Stimulated activated CD4-positive, alpha-beta T cell treated with anti-CD3 and anti-CD28 coated beads, Interleukin-2, amount 100 ng/mL, for 48 hours (primary cell): ENCODE results near the gene LRRN3.
A peak's percentile ranks its signal among the peaks of the same experiment; 100 is the strongest.

ENCODE experiments used
- DNase-seq, 2 donors: peaks; one replicate each; pipeline ENCODE4 v3.0.0-alpha.2; 2020

The LRRN3 gene

DNA sequence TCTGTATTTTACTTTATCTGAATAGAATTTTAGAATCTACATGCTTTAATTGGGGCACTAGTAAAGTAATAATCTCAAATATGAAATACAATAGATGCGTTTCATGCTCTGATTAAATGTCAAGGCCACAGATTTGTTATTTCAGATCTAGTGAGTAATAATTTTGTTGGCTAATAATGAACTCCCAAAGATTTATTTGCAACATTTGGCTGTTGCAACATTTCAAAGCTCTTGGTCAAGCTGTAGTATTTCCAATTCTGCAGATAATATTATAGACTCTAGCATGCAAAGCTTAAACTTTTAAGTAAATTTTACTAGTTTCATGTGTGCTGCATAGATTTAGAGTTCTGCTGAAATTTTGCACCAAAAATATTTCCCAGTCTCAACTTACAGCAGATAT lies 16.7 kb downstream of the LRRN3 start:
- DNase-seq: no peak

GRCh38 chr7:111108000-111108399 lies 17.1 kb downstream of the LRRN3 start:
- no peak for DNase-seq

- DNase-seq: no peak
These were observed 17.6 kb downstream of the LRRN3 start for GRCh38 chr7:111108496-111108895.

GRCh38 chr7:111112439-111112838 lies 21.5 kb downstream of the LRRN3 start:
- DNase-seq: no peak

DNA sequence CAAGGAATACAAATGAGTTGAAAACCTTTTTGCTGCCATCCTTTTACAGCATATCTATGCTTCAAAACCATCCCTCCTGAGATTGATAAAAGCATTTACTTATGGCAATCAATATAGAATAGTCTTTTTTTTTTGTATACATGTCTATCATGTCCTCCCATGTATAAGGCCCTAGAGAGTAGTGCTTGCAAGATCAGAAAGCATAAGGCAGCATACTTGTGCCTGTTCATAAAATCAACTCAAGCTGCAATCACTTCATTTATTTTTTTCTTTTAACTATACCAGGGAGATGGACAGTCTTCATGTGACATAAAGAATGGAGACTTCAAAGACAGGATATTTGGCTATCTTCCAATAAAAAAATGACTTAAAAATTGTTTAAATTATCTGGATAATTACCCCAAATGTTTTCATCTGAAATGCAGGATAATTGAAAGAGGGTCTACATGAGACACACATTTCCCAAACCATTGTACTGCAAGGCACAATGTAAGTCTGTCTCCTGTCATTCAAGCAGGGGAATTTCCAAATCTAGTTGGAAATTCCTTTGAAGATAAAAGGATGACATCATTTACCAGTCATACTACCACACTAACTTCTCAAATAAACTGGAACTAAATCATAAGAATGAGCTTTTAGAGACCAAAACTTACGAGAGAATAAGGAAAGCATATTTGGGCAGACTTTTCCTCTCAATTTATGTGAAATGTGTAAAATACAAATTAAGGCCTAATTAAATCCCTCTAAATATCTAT lies 22.5 kb downstream of the LRRN3 start:
- DNase-seq: no peak

DNA sequence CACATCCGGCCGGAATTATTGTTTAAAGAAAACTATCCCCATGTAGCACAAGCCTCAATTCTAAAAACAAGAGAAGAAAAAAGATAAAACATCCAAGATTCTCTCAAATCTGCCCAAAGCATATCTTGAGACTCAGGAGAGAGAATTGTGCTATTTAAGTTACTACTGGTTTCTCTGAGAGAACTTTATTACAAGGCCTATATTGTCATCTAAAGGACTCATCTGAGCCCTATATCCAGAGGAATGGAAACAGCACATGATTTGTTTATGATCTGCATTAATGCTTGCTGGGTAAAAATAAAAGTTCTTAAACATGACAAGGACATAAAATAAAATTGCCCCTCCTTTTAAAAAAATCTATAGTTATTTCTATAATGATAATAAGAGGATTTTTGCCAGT lies 25.0 kb downstream of the LRRN3 start:
- DNase-seq: no peak

DNA sequence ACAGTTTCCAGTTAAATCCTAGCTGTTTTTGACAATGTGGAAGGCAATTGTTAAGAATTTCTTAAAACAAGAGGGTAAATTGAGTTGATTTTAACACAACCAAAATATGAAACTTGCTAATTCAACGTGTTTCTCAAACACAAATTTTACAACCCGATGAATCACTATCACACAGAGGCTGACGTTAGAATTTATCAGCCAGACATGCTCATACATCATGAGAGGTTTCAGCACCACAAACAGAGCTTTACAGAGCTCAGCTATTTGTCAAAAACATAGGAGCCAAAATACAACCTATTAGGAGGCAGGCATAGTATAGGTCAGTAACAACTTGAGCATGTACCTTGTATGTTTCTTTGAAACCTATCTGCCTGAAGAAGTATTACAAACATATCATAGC lies 36.1 kb downstream of the LRRN3 start:
- no peak for DNase-seq

DNA sequence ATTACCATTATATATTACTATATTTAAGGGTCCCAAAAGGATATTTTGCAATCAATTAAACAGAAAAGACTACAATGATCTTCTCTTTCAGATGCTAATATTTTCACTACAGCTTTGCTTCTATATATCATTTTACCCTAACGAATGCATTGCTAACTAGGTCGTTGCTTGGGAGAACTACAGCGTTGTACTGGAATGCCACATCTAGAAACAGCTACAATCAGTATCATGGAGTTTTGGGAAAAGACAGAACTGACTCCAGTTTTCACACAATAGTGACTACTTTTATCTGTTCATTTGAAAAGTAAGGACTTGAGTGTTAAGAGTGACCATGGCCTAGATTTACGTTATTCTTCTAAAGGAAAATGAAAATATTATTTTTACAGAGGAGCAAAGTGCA lies 38.5 kb downstream of the LRRN3 start:
- no peak for DNase-seq

- no peak for DNase-seq
These were observed 41.9 kb downstream of the LRRN3 start for GRCh38 chr7:111132833-111133232.

GRCh38 chr7:111137296-111138192 lies 46.6 kb downstream of the LRRN3 start:
- peak; percentile 30 for DNase-seq

GRCh38 chr7:111138193-111138569 lies 47.3 kb downstream of the LRRN3 start:
- DNase-seq: peak; percentile 25 to 34

GRCh38 chr7:111138586-111138985 lies 47.7 kb downstream of the LRRN3 start:
- DNase-seq: no peak

GRCh38 chr7:111140091-111140865 lies 49.4 kb downstream of the LRRN3 start:
- no peak for DNase-seq

- DNase-seq: no peak
These were observed 54.5 kb downstream of the LRRN3 start for GRCh38 chr7:111145472-111145871.

GRCh38 chr7:111146136-111146535 lies 55.2 kb downstream of the LRRN3 start:
- no peak for DNase-seq

DNA sequence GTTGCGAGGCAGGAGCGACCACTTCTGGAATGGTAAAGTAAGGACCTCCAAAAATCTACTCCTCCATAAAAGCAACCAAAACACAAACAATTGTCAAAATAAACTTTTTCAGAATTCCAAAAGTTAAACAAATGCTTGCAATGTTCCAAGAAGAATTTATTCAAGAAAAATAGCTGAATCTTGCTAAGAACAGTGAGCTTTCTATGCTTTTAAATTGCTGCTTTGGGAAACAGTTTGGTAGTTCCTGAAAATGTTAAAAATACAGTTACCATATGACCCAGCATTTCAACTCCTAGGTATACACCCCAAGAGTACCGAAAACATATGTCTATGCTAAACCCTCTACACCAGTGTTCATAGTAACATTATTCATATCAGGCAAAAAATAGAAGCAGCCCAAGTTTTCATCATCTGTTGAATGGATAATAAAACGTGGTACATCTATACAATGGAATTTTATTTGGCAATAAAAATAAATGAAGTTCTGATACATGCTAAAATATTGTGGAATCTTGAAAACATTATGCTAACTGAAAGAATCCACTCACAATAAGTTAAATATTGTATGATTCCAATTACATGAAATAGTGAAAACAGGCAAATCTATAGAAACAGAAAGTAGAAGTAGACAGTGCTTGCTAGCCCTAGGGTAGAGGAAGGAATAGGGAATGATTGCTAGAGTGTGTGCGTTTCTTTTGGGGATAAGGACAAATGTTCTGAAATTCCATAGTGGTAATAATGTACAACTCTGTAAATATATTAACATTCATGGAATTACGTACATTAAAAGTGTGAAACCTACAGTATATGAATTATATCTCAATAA lies 57.0 kb downstream of the LRRN3 start:
- no peak for DNase-seq

GRCh38 chr7:111150709-111151108 lies 59.8 kb downstream of the LRRN3 start:
- DNase-seq: no peak

- DNase-seq: no peak
These were observed 68.5 kb downstream of the LRRN3 start for GRCh38 chr7:111159426-111159825.

- DNase-seq: no peak
These were observed 69.4 kb downstream of the LRRN3 start for GRCh38 chr7:111160297-111160696.

DNA sequence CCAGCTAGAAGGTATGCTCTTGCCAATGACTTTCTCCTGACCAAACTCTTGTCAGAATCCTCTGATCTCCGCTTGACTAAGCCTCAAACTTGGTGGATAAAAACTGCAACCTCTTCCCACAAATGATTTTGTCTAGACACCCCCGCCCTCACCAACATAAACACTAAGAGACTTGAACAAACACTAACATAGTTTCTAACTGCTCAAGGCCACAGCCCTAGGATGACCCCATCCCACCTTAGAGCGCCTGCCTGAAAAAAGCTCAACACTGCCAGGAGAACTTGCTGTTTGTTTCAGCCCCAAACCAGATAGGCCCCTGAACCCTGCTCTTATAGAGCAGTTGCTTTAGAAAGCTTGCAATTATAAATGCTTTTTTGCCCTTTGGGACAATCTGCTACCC lies 71.8 kb downstream of the LRRN3 start:
- DNase-seq: no peak

GRCh38 chr7:111164442-111164841 lies 73.5 kb downstream of the LRRN3 start:
- no peak for DNase-seq

DNA sequence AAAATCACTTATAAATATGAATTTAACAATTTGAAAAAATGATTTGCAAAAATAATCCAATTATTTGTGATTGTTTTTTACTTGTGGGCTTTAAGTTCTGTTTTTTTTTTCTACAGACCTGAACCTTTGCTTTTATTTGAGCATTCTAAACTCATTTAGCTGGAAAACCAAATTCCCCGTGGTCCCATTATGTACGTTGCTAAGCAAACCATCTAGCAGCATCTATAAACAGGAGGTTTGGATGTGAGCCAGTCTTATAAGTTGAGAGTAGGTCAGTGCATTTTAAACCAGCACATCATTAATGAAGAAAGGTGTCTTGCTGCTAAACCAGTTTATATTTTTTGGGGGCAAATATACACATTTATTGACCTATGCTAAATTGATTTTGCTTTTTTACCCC lies 77.3 kb downstream of the LRRN3 start:
- DNase-seq: no peak
